HepG2 (cell line): Measurements from ENCODE around the gene POLRMT. TPM values are rescaled to one million over a fixed set of nuclear protein-coding genes. Genes with fewer than 3 reads are reported as not detected.

ENCODE experiments used
- HMG20A ChIP-seq: IDR thresholded peaks from 2 replicates; pipeline ENCODE4 v1.6.1; 2016; ENCODE audit warnings: borderline replicate concordance
- MTA3 ChIP-seq: sonication (generic); formaldehyde crosslinking; IDR thresholded peaks from 2 replicates; pipeline ENCODE4 v1.4.0; 2020; ENCODE audit warnings: missing genetic modification reagents
- NCOA1 ChIP-seq: sonication (generic); formaldehyde crosslinking; IDR thresholded peaks from 2 replicates; pipeline ENCODE4 v1.9.0; 2021; ENCODE audit warnings: missing genetic modification reagents
- NR2C2 ChIP-seq: sonication (generic); formaldehyde crosslinking; IDR thresholded peaks from 2 replicates; pipeline ENCODE4 v1.4.0; 2020; ENCODE audit warnings: missing genetic modification reagents, mild to moderate bottlenecking, moderate library complexity, borderline replicate concordance
- SUZ12 ChIP-seq: fragments of 150-350 bp; IDR thresholded peaks from 2 replicates; pipeline ENCODE4 v1.6.1; 2014; ENCODE audit warnings: low read depth, low read length
- TARDBP ChIP-seq: sonication (generic); formaldehyde crosslinking; IDR thresholded peaks from 2 replicates; pipeline ENCODE4 v1.8.0; 2022; ENCODE audit warnings: mild to moderate bottlenecking, missing genetic modification reagents
- TBL1XR1 ChIP-seq: fragments of 150-350 bp; IDR thresholded peaks from 2 replicates; pipeline ENCODE4 v1.6.1; 2014; ENCODE audit warnings: borderline replicate concordance, low read length; ENCODE audit not compliant: partially characterized antibody
- TEAD3 ChIP-seq: optimal IDR thresholded peaks from 2 replicates; pipeline ENCODE3; 2016; ENCODE audit warnings: borderline replicate concordance
- TIGD3 ChIP-seq: sonication (generic); formaldehyde crosslinking; IDR thresholded peaks from 2 replicates; pipeline ENCODE4 v1.5.1; 2020; ENCODE audit warnings: mild to moderate bottlenecking, missing genetic modification reagents, borderline replicate concordance
- ZNF3 ChIP-seq: IDR thresholded peaks from 2 replicates; pipeline ENCODE4 v1.7.0; 2017; ENCODE audit warnings: inconsistent platforms
- ZNF574 ChIP-seq: sonication (generic); formaldehyde crosslinking; IDR thresholded peaks from 2 replicates; pipeline ENCODE4 v1.4.0; 2020; ENCODE audit warnings: missing genetic modification reagents
- ZSCAN25 ChIP-seq: sonication (generic); formaldehyde crosslinking; IDR thresholded peaks from 2 replicates; pipeline ENCODE4 v1.8.0; 2022; ENCODE audit warnings: mild to moderate bottlenecking, missing genetic modification reagents
- polyA plus RNA-seq, 8 experiments: library from polyadenylated mRNA; depleted of rRNA in 3 of 8; stranded (reverse) in 7 of 8; unstranded in 1 of 8; fragments of >200 nt; fragmentation: Illumina TruSeq in 4 of 8; extraction: Trizol in 4 of 8; gene quantifications; 2 replicates each; pipeline versions ENCODE4 v1.2.1 to v1.2.3, GENCODE V29; 2011 to 2016; ENCODE audit warnings: low read depth in 4 of 8, missing spikeins in 1 of 8, mixed read lengths in 1 of 8; ENCODE audit not compliant: insufficient read depth in 1 of 8
- total RNA-seq, 5 experiments: library from RNA; depleted of rRNA; stranded (reverse); fragments of >200 nt; fragmentation: Illumina TruSeq; extraction: Trizol; gene quantifications; 2 replicates each; pipeline ENCODE4 v1.2.3, GENCODE V29; 2016; ENCODE audit warnings: low read depth in 1 of 5
- TF ChIP-seq, protein P1 (sequence below): sonication (generic); formaldehyde crosslinking; IDR thresholded peaks from 2 replicates; pipeline ENCODE4 v1.4.0; 2020; ENCODE audit warnings: mild to moderate bottlenecking, missing genetic modification reagents
- TF ChIP-seq, protein P2 (sequence below): IDR thresholded peaks from 2 replicates; pipeline ENCODE4 v1.6.1; 2016; ENCODE audit warnings: missing genetic modification reagents, missing compliant biosample characterization
- TF ChIP-seq, protein P3 (sequence below): sonication (generic); formaldehyde crosslinking; IDR thresholded peaks from 2 replicates; pipeline ENCODE4 v1.8.0; 2022; ENCODE audit warnings: mild to moderate bottlenecking, missing genetic modification reagents; ENCODE audit not compliant: insufficient replicate concordance
- TF ChIP-seq, protein P4 (sequence below): sonication (generic); formaldehyde crosslinking; IDR thresholded peaks from 2 replicates; pipeline ENCODE4 v1.5.0; 2020; ENCODE audit warnings: missing genetic modification reagents

Gene POLRMT
- total and polyA plus RNA-seq, 2 of the 13 experiments (the other 11 are each of a cell fraction or from before 2014, with no cell fraction given): 78.0 to 101 TPM

GRCh38 chr19:583968-584239 is 49.4 kb downstream of the POLRMT start (continued):
- TF ChIP-seq, protein P1, sequence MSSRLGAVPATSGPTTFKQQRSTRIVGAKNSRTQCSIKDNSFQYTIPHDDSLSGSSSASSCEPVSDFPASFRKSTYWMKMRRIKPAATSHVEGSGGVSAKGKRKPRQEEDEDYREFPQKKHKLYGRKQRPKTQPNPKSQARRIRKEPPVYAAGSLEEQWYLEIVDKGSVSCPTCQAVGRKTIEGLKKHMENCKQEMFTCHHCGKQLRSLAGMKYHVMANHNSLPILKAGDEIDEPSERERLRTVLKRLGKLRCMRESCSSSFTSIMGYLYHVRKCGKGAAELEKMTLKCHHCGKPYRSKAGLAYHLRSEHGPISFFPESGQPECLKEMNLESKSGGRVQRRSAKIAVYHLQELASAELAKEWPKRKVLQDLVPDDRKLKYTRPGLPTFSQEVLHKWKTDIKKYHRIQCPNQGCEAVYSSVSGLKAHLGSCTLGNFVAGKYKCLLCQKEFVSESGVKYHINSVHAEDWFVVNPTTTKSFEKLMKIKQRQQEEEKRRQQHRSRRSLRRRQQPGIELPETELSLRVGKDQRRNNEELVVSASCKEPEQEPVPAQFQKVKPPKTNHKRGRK (CRISPR knock-in tag): no peak
- TF ChIP-seq ZNF574 (CRISPR knock-in tag): no peak
- TF ChIP-seq TIGD3 (CRISPR knock-in tag): no peak
- TF ChIP-seq, protein P2, sequence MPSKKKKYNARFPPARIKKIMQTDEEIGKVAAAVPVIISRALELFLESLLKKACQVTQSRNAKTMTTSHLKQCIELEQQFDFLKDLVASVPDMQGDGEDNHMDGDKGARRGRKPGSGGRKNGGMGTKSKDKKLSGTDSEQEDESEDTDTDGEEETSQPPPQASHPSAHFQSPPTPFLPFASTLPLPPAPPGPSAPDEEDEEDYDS (CRISPR knock-in tag): no peak
- no peak for TF ChIP-seq TEAD3 (CRISPR knock-in tag)
- TF ChIP-seq TARDBP (CRISPR knock-in tag): no peak
- no peak for TF ChIP-seq SUZ12
- TF ChIP-seq ZSCAN25: no peak
- no peak for TF ChIP-seq TBL1XR1
- no peak for TF ChIP-seq ZNF3
- no peak for TF ChIP-seq NCOA1 (CRISPR knock-in tag)
- TF ChIP-seq, protein P3, sequence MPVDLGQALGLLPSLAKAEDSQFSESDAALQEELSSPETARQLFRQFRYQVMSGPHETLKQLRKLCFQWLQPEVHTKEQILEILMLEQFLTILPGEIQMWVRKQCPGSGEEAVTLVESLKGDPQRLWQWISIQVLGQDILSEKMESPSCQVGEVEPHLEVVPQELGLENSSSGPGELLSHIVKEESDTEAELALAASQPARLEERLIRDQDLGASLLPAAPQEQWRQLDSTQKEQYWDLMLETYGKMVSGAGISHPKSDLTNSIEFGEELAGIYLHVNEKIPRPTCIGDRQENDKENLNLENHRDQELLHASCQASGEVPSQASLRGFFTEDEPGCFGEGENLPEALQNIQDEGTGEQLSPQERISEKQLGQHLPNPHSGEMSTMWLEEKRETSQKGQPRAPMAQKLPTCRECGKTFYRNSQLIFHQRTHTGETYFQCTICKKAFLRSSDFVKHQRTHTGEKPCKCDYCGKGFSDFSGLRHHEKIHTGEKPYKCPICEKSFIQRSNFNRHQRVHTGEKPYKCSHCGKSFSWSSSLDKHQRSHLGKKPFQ (CRISPR knock-in tag): no peak
- no peak for TF ChIP-seq NR2C2 (CRISPR knock-in tag)
- no peak for TF ChIP-seq HMG20A (CRISPR knock-in tag)
- TF ChIP-seq, protein P4, sequence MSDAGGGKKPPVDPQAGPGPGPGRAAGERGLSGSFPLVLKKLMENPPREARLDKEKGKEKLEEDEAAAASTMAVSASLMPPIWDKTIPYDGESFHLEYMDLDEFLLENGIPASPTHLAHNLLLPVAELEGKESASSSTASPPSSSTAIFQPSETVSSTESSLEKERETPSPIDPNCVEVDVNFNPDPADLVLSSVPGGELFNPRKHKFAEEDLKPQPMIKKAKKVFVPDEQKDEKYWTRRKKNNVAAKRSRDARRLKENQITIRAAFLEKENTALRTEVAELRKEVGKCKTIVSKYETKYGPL (CRISPR knock-in tag): no peak
- TF ChIP-seq MTA3 (CRISPR knock-in tag): no peak
